Measurements from ENCODE around the gene S100P. TPM values are rescaled to one million over a fixed set of nuclear protein-coding genes. Genes with fewer than 3 reads are reported as not detected.

The S100P gene
- total RNA-seq, 2 experiments from 2014 or later: not detected

- no peak overlapping the region for H3K4me2 ChIP-seq (ENCODE audit: low read length)
- no peaks in the 10 kb centered on the region for H3K79me2 ChIP-seq (ENCODE audit: insufficient read depth, low read depth, low read length)
- H2AFZ ChIP-seq (ENCODE audit: low read length): no peak overlapping the region
- intact Hi-C loops (cut with micrococcal nuclease; ENCODE audit: unreplicated experiment): no loop called here
- no TSS peak for BruUV-seq (replicated peaks)
- no peak overlapping the region for H3K4me3 ChIP-seq (ENCODE audit: low read depth, low read length, poor library complexity, severe bottlenecking)
- ChIA-PET CTCF (ENCODE audit: unreplicated experiment) (no interaction called here), POLR2A (interaction anchor here (0.6 kb wide), 1 partner anchor 21 kb away, joined by 3 read pairs; no protein-coding TSS in a partner anchor)
- no peaks in the 10 kb centered on the region for H3K9me3 ChIP-seq (ENCODE audit: low read length)
- H3K27ac ChIP-seq (ENCODE audit: low read depth, low read length, poor library complexity, severe bottlenecking): no peak overlapping the region
- H3K4me1 ChIP-seq (ENCODE audit: insufficient read depth, low read length, poor library complexity, severe bottlenecking): no peaks in the 10 kb centered on the region
- no peaks in the 10 kb centered on the region for H3K36me3 ChIP-seq (ENCODE audit: insufficient read depth, low read length)
- no peak for DNase-seq (ENCODE audit: low spot score)
- H4K20me1 ChIP-seq (ENCODE audit: insufficient read depth, low read length): no peaks in the 10 kb centered on the region
- TF ChIP-seq EZH2phosphoT487 (IDR thresholded peaks at IDR 0.05; ENCODE audit: borderline replicate concordance, low read depth, low read length): no peak
- TF ChIP-seq, protein P1, sequence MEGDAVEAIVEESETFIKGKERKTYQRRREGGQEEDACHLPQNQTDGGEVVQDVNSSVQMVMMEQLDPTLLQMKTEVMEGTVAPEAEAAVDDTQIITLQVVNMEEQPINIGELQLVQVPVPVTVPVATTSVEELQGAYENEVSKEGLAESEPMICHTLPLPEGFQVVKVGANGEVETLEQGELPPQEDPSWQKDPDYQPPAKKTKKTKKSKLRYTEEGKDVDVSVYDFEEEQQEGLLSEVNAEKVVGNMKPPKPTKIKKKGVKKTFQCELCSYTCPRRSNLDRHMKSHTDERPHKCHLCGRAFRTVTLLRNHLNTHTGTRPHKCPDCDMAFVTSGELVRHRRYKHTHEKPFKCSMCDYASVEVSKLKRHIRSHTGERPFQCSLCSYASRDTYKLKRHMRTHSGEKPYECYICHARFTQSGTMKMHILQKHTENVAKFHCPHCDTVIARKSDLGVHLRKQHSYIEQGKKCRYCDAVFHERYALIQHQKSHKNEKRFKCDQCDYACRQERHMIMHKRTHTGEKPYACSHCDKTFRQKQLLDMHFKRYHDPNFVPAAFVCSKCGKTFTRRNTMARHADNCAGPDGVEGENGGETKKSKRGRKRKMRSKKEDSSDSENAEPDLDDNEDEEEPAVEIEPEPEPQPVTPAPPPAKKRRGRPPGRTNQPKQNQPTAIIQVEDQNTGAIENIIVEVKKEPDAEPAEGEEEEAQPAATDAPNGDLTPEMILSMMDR (conservative IDR thresholded peaks at IDR 0.05; ENCODE audit: low read length): no peak
- no peaks in the 10 kb centered on the region for H3K9me2 ChIP-seq (ENCODE audit: insufficient read depth, low read length)
Observed at GRCh38 chr4:6665320-6665654, 28.4 kb upstream of the S100P start.

DNA sequence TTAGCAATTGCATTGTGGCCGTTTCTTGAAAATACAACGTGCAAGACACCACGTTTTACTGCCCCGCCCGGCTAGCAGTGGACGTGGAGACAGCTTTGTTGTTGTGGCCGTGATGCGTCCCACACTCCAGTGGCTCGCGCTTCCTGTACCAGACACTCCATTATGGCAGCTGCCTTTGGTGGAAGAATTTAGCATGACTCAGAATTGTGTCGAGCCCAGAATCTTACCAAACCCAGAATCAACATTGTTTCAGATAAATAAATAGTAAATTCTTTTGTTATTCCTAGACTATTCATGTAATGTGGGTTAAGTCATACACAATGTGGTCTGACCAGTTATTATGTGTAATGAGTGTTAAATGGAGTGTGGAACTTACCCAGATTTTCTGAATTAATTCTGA is 25.3 kb upstream of the S100P start:
- DNase-seq (ENCODE audit: low spot score): no peak
- Histone ChIP-seq H3K9me3 (ENCODE audit: low read length) (no peaks in the 10 kb centered on the region), H3K79me2 (ENCODE audit: insufficient read depth, low read depth, low read length) (no peaks in the 10 kb centered on the region), H3K4me3 (ENCODE audit: low read depth, low read length, poor library complexity, severe bottlenecking) (no peak overlapping the region), H4K20me1 (ENCODE audit: insufficient read depth, low read length) (no peaks in the 10 kb centered on the region), H3K36me3 (ENCODE audit: insufficient read depth, low read length) (no peaks in the 10 kb centered on the region), H3K27ac (ENCODE audit: low read depth, low read length, poor library complexity, severe bottlenecking) (no peak overlapping the region), H3K9me2 (ENCODE audit: insufficient read depth, low read length) (no peaks in the 10 kb centered on the region), H3K4me2 (ENCODE audit: low read length) (no peak overlapping the region), H2AFZ (ENCODE audit: low read length) (no peak overlapping the region), H3K4me1 (ENCODE audit: insufficient read depth, low read length, poor library complexity, severe bottlenecking) (no peaks in the 10 kb centered on the region)
- intact Hi-C loops (cut with micrococcal nuclease; ENCODE audit: unreplicated experiment): no loop called here
- TF ChIP-seq, protein P1 (conservative IDR thresholded peaks at IDR 0.05; ENCODE audit: low read length): no peak
- no peak for TF ChIP-seq EZH2phosphoT487 (IDR thresholded peaks at IDR 0.05; ENCODE audit: borderline replicate concordance, low read depth, low read length)
- POLR2A ChIA-PET: no interaction called here
- CTCF ChIA-PET (ENCODE audit: unreplicated experiment): no interaction called here
- no TSS peak for BruUV-seq (replicated peaks)

- Histone ChIP-seq H3K9me2 (ENCODE audit: insufficient read depth, low read length) (no peaks in the 10 kb centered on the region), H3K79me2 (ENCODE audit: insufficient read depth, low read depth, low read length) (peaks cover 24% of the 10 kb centered on the region), H3K4me1 (ENCODE audit: insufficient read depth, low read length, poor library complexity, severe bottlenecking) (peaks cover 18% of the 10 kb centered on the region), H4K20me1 (ENCODE audit: insufficient read depth, low read length) (peaks cover 13% of the 10 kb centered on the region), H2AFZ (ENCODE audit: low read length) (no peak overlapping the region), H3K27ac (ENCODE audit: low read depth, low read length, poor library complexity, severe bottlenecking) (no peak overlapping the region), H3K4me3 (ENCODE audit: low read depth, low read length, poor library complexity, severe bottlenecking) (no peak overlapping the region), H3K36me3 (ENCODE audit: insufficient read depth, low read length) (peaks cover 17% of the 10 kb centered on the region), H3K9me3 (ENCODE audit: low read length) (no peaks in the 10 kb centered on the region), H3K4me2 (ENCODE audit: low read length) (no peak overlapping the region)
- no peak for DNase-seq (ENCODE audit: low spot score)
- TF ChIP-seq EZH2phosphoT487 (IDR thresholded peaks at IDR 0.05; ENCODE audit: borderline replicate concordance, low read depth, low read length): no peak
- TF ChIP-seq, protein P1 (conservative IDR thresholded peaks at IDR 0.05; ENCODE audit: low read length): no peak
- no TSS peak for BruUV-seq (replicated peaks)
- ChIA-PET POLR2A (interaction anchor here (0.6 kb wide), 1 partner anchor 38 kb away, joined by 4 read pairs; the partner anchor contains the start of gene MRFAP1L1), CTCF (ENCODE audit: unreplicated experiment) (no interaction called here)
- intact Hi-C loops (cut with micrococcal nuclease; ENCODE audit: unreplicated experiment): no loop called here
Observed at GRCh38 chr4:6671648-6672047, 22.0 kb upstream of the S100P start.

All from OCI-LY7 (cell line).